ENCODE measurements around the gene ADAMTSL4.

ADAMTSL4 gene

GRCh38 chr1:150548632-150549495 lies at the start of gene ADAMTSL4:
Gene ADAMTSL4 (plus strand): TSS chr1:150549408. CDS start chr1:150552289, 2,881 bp downstream.
- peak within 1 kb of the TSS; percentile 55 for H3K4me3 ChIP-seq (replicated peaks; ENCODE audit: low read depth, low read length)
- TF ChIP-seq CTCF (IDR thresholded peaks at IDR 0.05; ENCODE audit: insufficient read depth, low read length, poor library complexity, severe bottlenecking), result no peak
- H3K27me3 ChIP-seq (replicated peaks; ENCODE audit: control insufficient read depth, insufficient read depth, low read length), result no peaks in the 10 kb centered on the region; the same call in 1 of the 2 replicates
- no peaks in the 10 kb centered on the region for H3K36me3 ChIP-seq (ENCODE audit: control insufficient read depth, insufficient read depth, low read length)
- DNase-seq (ENCODE audit: extremely low read depth, insufficient read length), result peak; percentile 65

DNA sequence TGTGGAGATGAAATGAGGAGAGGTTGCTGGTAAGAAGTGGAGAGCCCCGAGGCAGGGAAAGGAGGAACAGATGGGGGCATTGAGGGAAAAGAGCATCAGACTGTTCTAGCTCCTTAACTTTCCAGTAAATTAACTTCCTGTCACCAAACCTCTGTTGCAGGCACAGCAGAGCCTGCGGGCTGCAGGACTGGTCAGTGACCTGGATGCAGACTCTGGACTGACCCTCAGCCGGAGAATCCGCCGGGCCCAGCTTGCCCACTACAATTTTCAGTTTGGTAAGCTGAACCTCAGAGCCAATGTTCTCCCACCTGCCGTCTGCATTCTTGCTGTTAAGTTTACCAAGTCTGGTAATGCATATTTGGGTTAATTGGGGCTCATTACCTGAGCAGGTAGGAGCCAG lies 43.8 kb upstream of the ADAMTSL4 start:
- no peak overlapping the region for H3K4me3 ChIP-seq (replicated peaks; ENCODE audit: low read depth, low read length)
- no peaks in the 10 kb centered on the region for H3K27me3 ChIP-seq (replicated peaks; ENCODE audit: control insufficient read depth, insufficient read depth, low read length)
- no peak for DNase-seq (ENCODE audit: extremely low read depth, insufficient read length)
- peaks cover 22% of the 10 kb centered on the region for H3K36me3 ChIP-seq (ENCODE audit: control insufficient read depth, insufficient read depth, low read length)
- no peak for TF ChIP-seq CTCF (IDR thresholded peaks at IDR 0.05; ENCODE audit: insufficient read depth, low read length, poor library complexity, severe bottlenecking)

GRCh38 chr1:150507912-150508864 lies 41.0 kb upstream of the ADAMTSL4 start, which contains the start of gene ECM1:
Gene ECM1 (plus strand): TSS chr1:150508109. CDS start chr1:150508210, 101 bp downstream.
- H3K27me3 ChIP-seq (replicated peaks; ENCODE audit: control insufficient read depth, insufficient read depth, low read length), result no peaks in the 10 kb centered on the region
- no peak for DNase-seq (ENCODE audit: extremely low read depth, insufficient read length)
- H3K4me3 ChIP-seq (replicated peaks; ENCODE audit: low read depth, low read length), result no peak within 1 kb of the TSS
- H3K36me3 ChIP-seq (ENCODE audit: control insufficient read depth, insufficient read depth, low read length), result peaks cover 18% of the 10 kb centered on the region
- TF ChIP-seq CTCF (IDR thresholded peaks at IDR 0.05; ENCODE audit: insufficient read depth, low read length, poor library complexity, severe bottlenecking), result no peak

GRCh38 chr1:150508982-150509381 lies 40.2 kb upstream of the ADAMTSL4 start:
- peaks cover 18% of the 10 kb centered on the region for H3K36me3 ChIP-seq (ENCODE audit: control insufficient read depth, insufficient read depth, low read length)
- H3K4me3 ChIP-seq (replicated peaks; ENCODE audit: low read depth, low read length), result no peak overlapping the region
- H3K27me3 ChIP-seq (replicated peaks; ENCODE audit: control insufficient read depth, insufficient read depth, low read length), result no peaks in the 10 kb centered on the region
- no peak for TF ChIP-seq CTCF (IDR thresholded peaks at IDR 0.05; ENCODE audit: insufficient read depth, low read length, poor library complexity, severe bottlenecking)
- DNase-seq (ENCODE audit: extremely low read depth, insufficient read length), result no peak

- no peak for DNase-seq (ENCODE audit: extremely low read depth, insufficient read length)
- no peak overlapping the region for H3K4me3 ChIP-seq (replicated peaks; ENCODE audit: low read depth, low read length)
- H3K27me3 ChIP-seq (replicated peaks; ENCODE audit: control insufficient read depth, insufficient read depth, low read length), result no peaks in the 10 kb centered on the region
- no peak for TF ChIP-seq CTCF (IDR thresholded peaks at IDR 0.05; ENCODE audit: insufficient read depth, low read length, poor library complexity, severe bottlenecking)
- peaks cover 1% of the 10 kb centered on the region for H3K36me3 ChIP-seq (ENCODE audit: control insufficient read depth, insufficient read depth, low read length)
Observed at GRCh38 chr1:150511551-150511950, 37.7 kb upstream of the ADAMTSL4 start.

Measured in GM06990 (cell line).